GM18502 (cell line): ENCODE measurements around the gene RFTN1.
A peak's percentile ranks its signal among the peaks of the same experiment; 100 is the strongest.
"Not testable (repeated sequence)": the region's sequence is repeated elsewhere in the genome, so short reads cannot be mapped to it uniquely, and the experiment has no call there.

Experiments used
- ATAC-seq: cut with Tn5 transposase; IDR thresholded peaks from one replicate; pipeline ENCODE4 v1.9.1; 2021; ENCODE audit warnings: mild to moderate bottlenecking; ENCODE audit not compliant: unreplicated experiment, poor library complexity

The RFTN1 gene

GRCh38 chr3:16316847-16317560 is 196.5 kb downstream of the RFTN1 start:
- no peak for ATAC-seq

- no peak for ATAC-seq
These were observed 197.1 kb downstream of the RFTN1 start for GRCh38 chr3:16316396-16316795.

DNA sequence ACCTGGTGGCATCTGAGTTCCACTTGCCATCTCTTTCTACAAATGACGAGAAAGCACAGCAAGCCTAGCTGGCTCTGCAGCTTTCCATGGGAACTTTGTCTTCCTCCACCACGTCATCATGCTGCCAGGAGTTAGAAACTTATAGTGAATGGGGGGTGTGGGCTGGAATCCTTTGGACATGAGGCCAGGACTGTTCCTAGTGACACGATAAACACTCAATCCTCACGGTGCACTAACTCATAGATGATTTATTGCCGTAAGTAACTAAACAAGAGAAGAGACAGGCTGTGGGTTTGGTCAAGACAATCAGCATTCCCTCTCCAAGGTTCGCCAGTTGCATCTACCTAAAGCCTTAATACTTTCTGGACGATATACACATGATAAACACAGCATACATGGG is 197.9 kb downstream of the RFTN1 start:
- ATAC-seq = no peak

DNA sequence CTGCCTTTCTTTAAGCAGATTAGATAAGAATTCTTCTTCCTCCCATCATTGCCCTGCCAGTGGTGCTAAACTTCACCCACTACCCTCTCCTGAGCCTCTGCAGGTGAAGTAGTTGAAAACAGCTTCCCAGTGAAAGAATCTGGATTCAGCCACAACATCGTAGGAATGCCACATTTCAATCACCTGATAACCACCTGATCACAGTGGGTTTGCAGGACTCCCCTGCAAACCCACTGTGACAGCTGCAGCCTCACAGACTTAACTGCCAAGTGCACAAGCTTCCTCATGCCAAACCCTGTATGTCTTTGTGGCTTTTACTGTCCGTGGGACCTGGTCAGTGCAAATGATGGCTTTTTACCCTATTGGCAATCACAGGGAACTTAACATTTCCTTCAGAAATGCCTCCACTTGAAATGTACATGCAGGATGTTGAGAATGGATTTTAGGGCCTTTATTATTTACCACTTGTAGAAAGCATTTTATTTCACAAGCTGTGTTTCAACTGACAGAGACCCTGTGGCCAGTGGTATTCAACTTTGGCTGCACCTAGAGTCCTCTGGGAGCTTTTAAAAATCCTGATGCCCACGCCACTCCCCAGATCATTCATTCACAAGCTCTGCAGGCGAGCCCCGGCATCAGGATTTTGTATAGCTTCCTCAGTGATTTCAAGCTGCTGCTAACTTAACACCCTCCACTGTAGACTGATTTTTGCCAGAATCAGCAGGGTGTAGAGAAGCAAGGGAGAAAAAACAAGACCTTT is 199.4 kb downstream of the RFTN1 start:
- no peak for ATAC-seq

DNA sequence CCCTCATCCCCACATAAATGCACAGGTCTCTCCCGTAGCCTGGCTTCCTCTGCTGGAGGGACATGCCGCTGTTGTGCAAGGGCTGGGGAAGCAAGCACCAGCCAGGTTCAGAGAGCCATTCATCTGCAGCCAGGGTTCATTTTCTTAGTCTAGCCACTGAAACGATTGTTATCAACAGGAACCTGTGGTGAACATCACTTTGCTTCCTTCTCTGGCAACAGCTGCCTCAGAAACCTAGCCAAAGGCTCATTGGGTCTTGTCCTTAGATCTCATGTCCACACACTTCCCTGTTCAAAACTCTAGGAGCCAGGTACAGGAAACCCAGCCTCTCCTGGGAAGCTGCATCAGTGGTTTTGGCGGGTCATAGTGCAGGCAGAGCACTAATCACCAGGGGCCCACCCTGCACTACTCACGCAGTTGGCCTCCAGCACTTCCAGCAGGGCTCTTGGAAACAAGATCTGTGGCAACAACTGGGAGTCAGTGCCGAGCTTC is 201.5 kb downstream of the RFTN1 start:
- ATAC-seq = peak; percentile 73

DNA sequence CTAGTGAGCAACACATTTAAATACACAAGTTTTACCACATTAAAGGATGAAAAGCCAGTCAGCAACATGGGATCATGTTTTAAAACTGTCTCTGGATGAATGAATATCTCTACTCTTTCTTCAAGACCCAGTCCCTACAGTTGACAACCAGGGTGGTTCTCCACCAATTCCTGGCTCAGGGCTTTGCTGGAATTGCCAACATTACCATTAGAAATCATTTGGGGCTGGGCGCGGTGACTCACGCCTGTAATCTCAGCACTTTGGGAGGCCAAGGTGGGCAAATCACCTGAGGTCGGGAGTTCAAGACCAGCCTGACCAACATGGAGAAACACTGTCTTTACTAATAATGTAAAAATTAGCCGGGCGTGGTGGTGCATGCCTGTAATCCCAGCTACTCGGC is 203.0 kb downstream of the RFTN1 start:
- not testable (repeated sequence) for ATAC-seq

- ATAC-seq = peak; percentile 85
These were observed 203.9 kb downstream of the RFTN1 start for GRCh38 chr3:16309558-16309957.

DNA sequence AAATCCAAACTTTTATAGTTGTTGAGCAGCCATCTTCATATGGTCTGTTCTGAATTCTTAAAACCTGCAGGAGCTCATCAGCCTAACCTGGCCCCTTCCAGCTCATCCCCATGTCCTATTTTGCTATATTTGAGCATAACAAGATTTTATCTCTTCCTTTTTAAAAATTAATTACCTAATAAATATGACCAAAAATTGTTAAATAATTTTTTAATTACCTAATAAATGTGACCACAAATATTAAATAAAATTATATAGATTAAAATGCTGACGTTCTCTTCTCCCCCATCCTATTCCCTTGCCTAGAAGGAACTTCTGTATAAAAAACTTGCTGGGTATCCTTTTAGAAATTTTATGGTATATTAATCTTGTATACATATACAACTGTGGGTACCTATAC is 204.8 kb downstream of the RFTN1 start:
- no peak for ATAC-seq

DNA sequence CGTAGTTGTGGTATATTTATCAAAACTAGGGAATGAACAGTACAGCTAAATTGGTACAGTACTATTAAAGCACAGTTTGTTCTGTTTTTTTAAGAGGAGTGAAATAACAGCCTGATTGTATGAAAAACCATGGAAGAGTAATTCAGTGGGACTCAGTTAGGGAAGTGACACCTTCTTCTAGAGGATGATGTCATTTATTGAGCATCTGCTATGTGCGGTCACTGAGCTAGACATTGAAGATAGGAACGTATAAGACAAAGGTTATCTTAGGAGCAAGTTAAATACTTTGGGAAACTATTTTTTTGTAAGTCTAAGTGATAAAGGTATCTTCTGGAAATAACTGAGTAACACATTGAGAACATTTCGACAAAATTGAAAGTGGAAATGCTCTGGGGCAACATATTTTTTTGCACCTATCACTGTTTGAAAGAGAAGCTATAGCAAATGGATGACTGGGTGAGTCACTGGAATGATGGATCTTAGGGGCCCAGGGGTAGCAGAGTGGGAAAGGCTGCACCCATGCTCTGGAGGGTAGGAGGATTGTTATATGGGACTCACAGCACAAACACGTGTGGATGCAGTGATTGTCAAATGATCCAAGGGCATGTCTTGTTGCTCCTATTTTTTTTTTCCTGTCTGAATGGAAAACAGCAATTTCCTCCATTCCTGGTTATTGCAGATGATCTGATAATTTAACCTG is 205.5 kb downstream of the RFTN1 start:
- ATAC-seq = no peak

- no peak for ATAC-seq
These were observed 208.4 kb downstream of the RFTN1 start for GRCh38 chr3:16305111-16305541.

- ATAC-seq = no peak
These were observed 209.2 kb downstream of the RFTN1 start for GRCh38 chr3:16304061-16305010.

DNA sequence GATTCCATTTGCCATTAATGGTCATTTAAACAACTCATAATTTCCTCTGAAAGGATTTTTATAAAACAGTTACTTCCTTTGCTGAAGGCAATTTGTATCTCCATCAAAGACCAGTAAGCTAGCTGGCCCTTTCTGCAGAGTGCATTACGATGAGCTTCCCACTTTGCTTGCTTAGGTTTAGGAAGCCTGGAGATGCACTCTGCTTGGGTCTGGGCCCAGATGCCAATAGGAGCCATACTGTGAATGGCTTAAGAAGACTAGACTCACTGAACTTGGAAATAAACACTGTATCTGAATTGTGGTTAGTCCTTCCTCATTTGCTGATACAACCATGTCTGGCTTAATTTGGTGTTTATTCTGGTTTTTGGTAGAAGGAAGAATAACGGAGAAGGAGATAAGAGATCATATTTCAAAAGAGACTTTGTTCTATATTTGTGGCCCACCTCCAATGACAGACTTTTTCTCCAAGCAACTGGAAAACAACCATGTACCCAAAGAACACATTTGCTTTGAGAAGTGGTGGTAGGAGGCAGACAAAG is 210.4 kb downstream of the RFTN1 start:
- no peak for ATAC-seq

GRCh38 chr3:16302082-16302631 is 211.3 kb downstream of the RFTN1 start:
- no peak for ATAC-seq

GRCh38 chr3:16301507-16301906 is 212.0 kb downstream of the RFTN1 start:
- ATAC-seq = peak; percentile 3

- peak; percentile 78 for ATAC-seq
These were observed 212.6 kb downstream of the RFTN1 start for GRCh38 chr3:16300881-16301359.

DNA sequence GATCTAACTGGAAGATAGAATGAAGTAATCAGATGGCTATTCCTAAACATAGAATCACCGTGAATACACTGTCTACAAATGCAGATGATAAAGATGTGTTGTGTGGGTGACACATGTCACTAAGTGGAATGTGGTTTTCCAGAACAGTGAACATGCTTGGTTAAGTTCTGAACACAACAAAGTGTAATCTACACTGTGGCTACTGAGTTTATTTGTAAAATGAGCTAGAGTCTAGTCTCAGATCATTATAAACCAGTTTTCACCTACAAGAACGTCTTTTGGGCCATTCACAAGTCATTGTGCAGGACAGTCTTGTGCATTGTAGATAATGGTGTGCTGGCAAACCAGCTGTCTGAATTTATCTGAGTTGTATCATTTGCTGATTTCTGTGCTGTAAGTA is 213.2 kb downstream of the RFTN1 start:
- peak; percentile 52 for ATAC-seq

GRCh38 chr3:16299746-16300145 is 213.8 kb downstream of the RFTN1 start:
- no peak for ATAC-seq

GRCh38 chr3:16298891-16299290 is 214.6 kb downstream of the RFTN1 start:
- no peak for ATAC-seq
